ENCODE measurements around the gene CACNA2D2. TPM values are rescaled to one million over a fixed set of nuclear protein-coding genes. Genes with fewer than 3 reads are reported as not detected.
A peak's percentile ranks its signal among the peaks of the same experiment; 100 is the strongest.

The CACNA2D2 gene
- total and polyA plus RNA-seq, 2 of the 13 experiments (the other 11 are each of a cell fraction or from before 2014, with no cell fraction given), result not detected

GRCh38 chr3:50322386-50323091 is 180.9 kb downstream of the CACNA2D2 start, which contains the start of gene HYAL2 (continued):
- TF ChIP-seq, protein P1, sequence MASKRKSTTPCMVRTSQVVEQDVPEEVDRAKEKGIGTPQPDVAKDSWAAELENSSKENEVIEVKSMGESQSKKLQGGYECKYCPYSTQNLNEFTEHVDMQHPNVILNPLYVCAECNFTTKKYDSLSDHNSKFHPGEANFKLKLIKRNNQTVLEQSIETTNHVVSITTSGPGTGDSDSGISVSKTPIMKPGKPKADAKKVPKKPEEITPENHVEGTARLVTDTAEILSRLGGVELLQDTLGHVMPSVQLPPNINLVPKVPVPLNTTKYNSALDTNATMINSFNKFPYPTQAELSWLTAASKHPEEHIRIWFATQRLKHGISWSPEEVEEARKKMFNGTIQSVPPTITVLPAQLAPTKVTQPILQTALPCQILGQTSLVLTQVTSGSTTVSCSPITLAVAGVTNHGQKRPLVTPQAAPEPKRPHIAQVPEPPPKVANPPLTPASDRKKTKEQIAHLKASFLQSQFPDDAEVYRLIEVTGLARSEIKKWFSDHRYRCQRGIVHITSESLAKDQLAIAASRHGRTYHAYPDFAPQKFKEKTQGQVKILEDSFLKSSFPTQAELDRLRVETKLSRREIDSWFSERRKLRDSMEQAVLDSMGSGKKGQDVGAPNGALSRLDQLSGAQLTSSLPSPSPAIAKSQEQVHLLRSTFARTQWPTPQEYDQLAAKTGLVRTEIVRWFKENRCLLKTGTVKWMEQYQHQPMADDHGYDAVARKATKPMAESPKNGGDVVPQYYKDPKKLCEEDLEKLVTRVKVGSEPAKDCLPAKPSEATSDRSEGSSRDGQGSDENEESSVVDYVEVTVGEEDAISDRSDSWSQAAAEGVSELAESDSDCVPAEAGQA (IDR thresholded peaks at IDR 0.05; ENCODE audit: low read depth), result 0 out of 2 replicates have a peak, but pooled peaks have one; percentile 25
- TF ChIP-seq, protein P1 (CRISPR knock-in tag; IDR thresholded peaks at IDR 0.05; ENCODE audit: borderline replicate concordance), result no peak
- TF ChIP-seq CCAR2 (optimal IDR thresholded peaks at IDR 0.05; ENCODE audit: low read depth, low read length) (no peak), ZNF333 (CRISPR knock-in tag; IDR thresholded peaks at IDR 0.05; ENCODE audit: borderline replicate concordance) (0 out of 2 replicates have a peak, but pooled peaks have one; percentile 14), POLR2G (IDR thresholded peaks at IDR 0.05; ENCODE audit: low read depth, low read length) (peak; percentile 16), ZNF639 (CRISPR knock-in tag; conservative IDR thresholded peaks at IDR 0.05) (no peak), ZFX (CRISPR knock-in tag; IDR thresholded peaks at IDR 0.05; ENCODE audit: low read depth) (no peak), SRSF1 (optimal IDR thresholded peaks at IDR 0.05; ENCODE audit: low read depth, low read length) (no peak), NCOA5 (CRISPR knock-in tag; IDR thresholded peaks at IDR 0.05) (no peak), ZNF354B (CRISPR knock-in tag; IDR thresholded peaks at IDR 0.05) (no peak), SNAPC2 (CRISPR knock-in tag; IDR thresholded peaks at IDR 0.05) (no peak), ZNF317 (CRISPR knock-in tag; IDR thresholded peaks at IDR 0.05) (no peak), ZNF746 (CRISPR knock-in tag; IDR thresholded peaks at IDR 0.05) (peak; percentile 79), PATZ1 (CRISPR knock-in tag; IDR thresholded peaks at IDR 0.05) (no peak; the same call in 1 of the 2 replicates)
- TF ChIP-seq, protein P2, sequence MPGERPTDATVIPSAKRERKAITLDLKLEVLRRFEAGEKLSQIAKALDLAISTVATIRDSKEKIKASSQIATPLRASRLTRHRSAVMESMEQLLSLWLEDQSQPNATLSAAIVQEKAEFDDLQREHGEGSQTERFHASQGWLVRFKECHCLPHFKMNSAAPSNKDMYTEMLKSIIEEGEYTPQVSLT (CRISPR knock-in tag; IDR thresholded peaks at IDR 0.05; ENCODE audit: borderline replicate concordance, low read depth), result no peak
- TF ChIP-seq, protein P3, sequence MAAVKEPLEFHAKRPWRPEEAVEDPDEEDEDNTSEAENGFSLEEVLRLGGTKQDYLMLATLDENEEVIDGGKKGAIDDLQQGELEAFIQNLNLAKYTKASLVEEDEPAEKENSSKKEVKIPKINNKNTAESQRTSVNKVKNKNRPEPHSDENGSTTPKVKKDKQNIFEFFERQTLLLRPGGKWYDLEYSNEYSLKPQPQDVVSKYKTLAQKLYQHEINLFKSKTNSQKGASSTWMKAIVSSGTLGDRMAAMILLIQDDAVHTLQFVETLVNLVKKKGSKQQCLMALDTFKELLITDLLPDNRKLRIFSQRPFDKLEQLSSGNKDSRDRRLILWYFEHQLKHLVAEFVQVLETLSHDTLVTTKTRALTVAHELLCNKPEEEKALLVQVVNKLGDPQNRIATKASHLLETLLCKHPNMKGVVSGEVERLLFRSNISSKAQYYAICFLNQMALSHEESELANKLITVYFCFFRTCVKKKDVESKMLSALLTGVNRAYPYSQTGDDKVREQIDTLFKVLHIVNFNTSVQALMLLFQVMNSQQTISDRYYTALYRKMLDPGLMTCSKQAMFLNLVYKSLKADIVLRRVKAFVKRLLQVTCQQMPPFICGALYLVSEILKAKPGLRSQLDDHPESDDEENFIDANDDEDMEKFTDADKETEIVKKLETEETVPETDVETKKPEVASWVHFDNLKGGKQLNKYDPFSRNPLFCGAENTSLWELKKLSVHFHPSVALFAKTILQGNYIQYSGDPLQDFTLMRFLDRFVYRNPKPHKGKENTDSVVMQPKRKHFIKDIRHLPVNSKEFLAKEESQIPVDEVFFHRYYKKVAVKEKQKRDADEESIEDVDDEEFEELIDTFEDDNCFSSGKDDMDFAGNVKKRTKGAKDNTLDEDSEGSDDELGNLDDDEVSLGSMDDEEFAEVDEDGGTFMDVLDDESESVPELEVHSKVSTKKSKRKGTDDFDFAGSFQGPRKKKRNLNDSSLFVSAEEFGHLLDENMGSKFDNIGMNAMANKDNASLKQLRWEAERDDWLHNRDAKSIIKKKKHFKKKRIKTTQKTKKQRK (IDR thresholded peaks at IDR 0.05; ENCODE audit: low read length), result no peak

Data from HepG2 (cell line).